Adrenal gland (tissue), 12 donors: Measurements from ENCODE around the gene FHIP1B. TPM values are rescaled to one million over a fixed set of nuclear protein-coding genes. Genes with fewer than 3 reads are reported as not detected.
"Not testable (repeated sequence)": the region's sequence is repeated elsewhere in the genome, so short reads cannot be mapped to it uniquely, and the experiment has no call there.

Experiments used
- DNase-seq, 7 donors: peaks; one replicate each; pipeline ENCODE4 v3.0.0-alpha.2; 2019 to 2020
- H3K27ac ChIP-seq, 5 donors: fragments of 200-600 bp; sonication (generic) in 4 of 5; 1 replicate in 3 of 5; 2 replicates in 2 of 5; pipeline versions ENCODE4 v1.5.1 to v1.8.0; 2016 to 2020; ENCODE audit warnings: mild to moderate bottlenecking in 1 of 5
- H3K27me3 ChIP-seq: fragments of 200-600 bp; 2 replicates; pipeline ENCODE4 v1.8.0; 2021
- H3K36me3 ChIP-seq, 2 donors: fragments of 200-600 bp; replicated peaks in 1 of 2; 1 replicate in 1 of 2; 2 replicates in 1 of 2; pipeline versions ENCODE4 v1.5.1 to v1.8.0; 2018 to 2022
- H3K4me1 ChIP-seq, 2 donors: fragments of 200-600 bp; replicated peaks in 1 of 2; 1 replicate in 1 of 2; 2 replicates in 1 of 2; pipeline versions ENCODE4 v1.5.1 to v1.8.0; 2018 to 2021
- H3K4me3 ChIP-seq, 4 donors: fragments of 200-600 bp; sonication (generic) in 3 of 4; one replicate each; pipeline ENCODE4 v1.5.1; 2016 to 2018
- H3K9me3 ChIP-seq, 3 donors: fragments of 200-600 bp; sonication (generic) in 1 of 3; replicated peaks in 1 of 3; 1 replicate in 2 of 3; 2 replicates in 1 of 3; pipeline versions ENCODE4 v1.5.1 to v1.8.0; 2016 to 2021
- POLR2A ChIP-seq, 2 donors: fragments of 450-650 bp; IDR thresholded peaks; one replicate each; pipeline ENCODE4 v1.6.1; 2017; ENCODE audit warnings: antibody characterized with exemption in 2 of 2, mild to moderate bottlenecking in 2 of 2, moderate library complexity in 1 of 2
- WGBS, 4 donors: extraction: QIAGEN DNeasy Blood & Tissue Kit in 2 of 4; methylation state at CpG; one replicate each; pipeline versions ENCODE4 v1.1.5 to v1.1.7; 2013 to 2017; 5-methylcytosine and 5-hydroxymethylcytosine counted together
- intact Hi-C, 2 donors: fragments of 100-400 bp; cut with DNase I; formaldehyde crosslinking; loops; one replicate each; pipeline versions ENCODE4 v1.14.1 to v1.15.0; 2022 to 2023
- polyA plus RNA-seq, 3 donors: library from polyadenylated mRNA; stranded (reverse); fragments of 200-250 nt in 2 of 3; fragments of 350-450 nt in 1 of 3; fragmentation: Illumina TruSeq in 1 of 3; extraction: RNeasy Lipid Tissue Mini Kit (QIAGEN cat#74804) in 1 of 3; gene quantifications; one replicate each; pipeline ENCODE4 v1.2.3, GENCODE V29; 2013 to 2014
- total RNA-seq, 9 donors: library from RNA; depleted of rRNA in 4 of 9; stranded (reverse); fragments of >200 nt in 4 of 9; fragments of 120-200 nt in 1 of 9; fragmentation: NEBNext Ultra II Directional in 1 of 9; extraction: Animal tissue kit (Norgen Biotek cat#: 25700) in 1 of 9; gene quantifications; one replicate each; pipeline versions ENCODE4 v1.1.0 to v1.2.4, GENCODE V29; 2013 to 2023
- TF ChIP-seq, protein P1 (sequence below), 6 experiments: fragments of 450-650 bp in 4 of 6; fragments of 200-600 bp in 2 of 6; sonication (generic) in 1 of 6; IDR thresholded peaks; 1 replicate in 5 of 6; 2 replicates in 1 of 6; pipeline versions ENCODE4 v1.5.1 to v1.8.0; 2016 to 2021; ENCODE audit warnings: antibody characterized with exemption in 6 of 6, mild to moderate bottlenecking in 2 of 6, moderate library complexity in 1 of 6
- donor health status: healthy with polysubstance abuse.
- donor health status: Bipolar disorder and iron deficiency.
- donor health status: DM: yes; HTN: yes; CAD: no.
- donor health status: DM: no; HTN: no; CAD: no.
- donor health status: DM: no; HTN: no; CAD: no.
- donor health status: DM: yes; HTN: yes; CAD: no.

The FHIP1B gene
- total and polyA plus RNA-seq, 12 donors, result 12.5 to 91.2 (median 34.9) TPM

DNA sequence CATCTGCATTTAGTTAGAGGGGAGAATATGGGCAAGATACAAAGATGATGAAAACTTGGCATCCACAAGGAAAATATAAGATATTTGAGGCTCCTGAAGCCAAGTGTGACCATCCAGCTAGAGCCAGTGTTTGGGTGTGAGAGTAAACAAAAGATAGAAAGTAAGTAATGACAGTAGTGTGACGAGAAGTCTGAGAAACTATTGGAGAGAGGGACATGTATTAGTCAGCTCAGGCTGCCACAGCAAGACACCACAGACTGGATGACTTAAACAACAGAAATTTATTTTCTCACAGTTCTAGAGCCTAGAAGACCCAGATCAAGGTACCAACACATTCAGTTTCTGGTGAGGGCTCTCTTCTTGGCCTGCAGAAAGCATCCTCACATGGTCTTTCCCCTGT is 18.8 kb upstream of the FHIP1B start:
- intact Hi-C loops, result no loop called here
- H3K9me3 ChIP-seq, result no peaks in the 10 kb centered on the region
- no peak for DNase-seq
- H3K27me3 ChIP-seq, result no peaks in the 10 kb centered on the region
- peak overlapping the region in 2 of 5 donors; percentile 85 to 91 for H3K27ac ChIP-seq
- peaks cover 20 to 21% of the 10 kb centered on the region in 2 donors for H3K4me1 ChIP-seq
- H3K36me3 ChIP-seq, result no peaks in the 10 kb centered on the region
- no peak overlapping the region for H3K4me3 ChIP-seq
- TF ChIP-seq, protein P1, sequence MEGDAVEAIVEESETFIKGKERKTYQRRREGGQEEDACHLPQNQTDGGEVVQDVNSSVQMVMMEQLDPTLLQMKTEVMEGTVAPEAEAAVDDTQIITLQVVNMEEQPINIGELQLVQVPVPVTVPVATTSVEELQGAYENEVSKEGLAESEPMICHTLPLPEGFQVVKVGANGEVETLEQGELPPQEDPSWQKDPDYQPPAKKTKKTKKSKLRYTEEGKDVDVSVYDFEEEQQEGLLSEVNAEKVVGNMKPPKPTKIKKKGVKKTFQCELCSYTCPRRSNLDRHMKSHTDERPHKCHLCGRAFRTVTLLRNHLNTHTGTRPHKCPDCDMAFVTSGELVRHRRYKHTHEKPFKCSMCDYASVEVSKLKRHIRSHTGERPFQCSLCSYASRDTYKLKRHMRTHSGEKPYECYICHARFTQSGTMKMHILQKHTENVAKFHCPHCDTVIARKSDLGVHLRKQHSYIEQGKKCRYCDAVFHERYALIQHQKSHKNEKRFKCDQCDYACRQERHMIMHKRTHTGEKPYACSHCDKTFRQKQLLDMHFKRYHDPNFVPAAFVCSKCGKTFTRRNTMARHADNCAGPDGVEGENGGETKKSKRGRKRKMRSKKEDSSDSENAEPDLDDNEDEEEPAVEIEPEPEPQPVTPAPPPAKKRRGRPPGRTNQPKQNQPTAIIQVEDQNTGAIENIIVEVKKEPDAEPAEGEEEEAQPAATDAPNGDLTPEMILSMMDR (IDR thresholded peaks at IDR 0.05), result no peak
- TF ChIP-seq POLR2A (IDR thresholded peaks at IDR 0.05), result no peak
- WGBS, 4 donors, result 73 to 100% (median 84%) methylated on average over 1 of the region's 1 CpG

DNA sequence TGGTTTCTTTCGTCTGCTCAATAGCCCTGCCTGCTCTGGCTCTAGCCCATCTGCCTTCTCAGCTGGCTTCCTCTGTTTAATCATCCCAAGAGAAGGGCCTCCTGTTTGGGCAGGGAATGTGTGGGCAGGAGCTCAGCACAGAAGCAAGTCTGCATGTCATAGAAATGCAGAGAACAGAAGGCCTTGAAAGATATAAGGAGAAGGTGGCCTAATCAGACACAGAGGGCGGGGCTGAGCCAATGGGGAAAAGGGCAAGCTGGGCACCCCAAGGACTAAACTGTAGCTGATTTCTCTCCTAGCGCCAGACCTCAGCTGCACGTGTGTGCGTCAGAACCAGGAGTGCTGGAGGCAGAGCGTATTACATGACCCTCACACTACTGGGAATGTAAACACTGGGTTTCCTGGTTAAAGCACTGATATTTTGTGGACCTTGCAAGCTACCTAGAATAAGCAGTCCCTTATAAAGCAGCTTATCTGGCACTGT is 17.6 kb upstream of the FHIP1B start:
- no peak overlapping the region for H3K4me3 ChIP-seq
- peak in 1 of 2 donors; percentile 68 for TF ChIP-seq POLR2A (IDR thresholded peaks at IDR 0.05)
- TF ChIP-seq, protein P1 (IDR thresholded peaks at IDR 0.05), result no peak
- H3K36me3 ChIP-seq, result no peaks in the 10 kb centered on the region
- 45 to 63% (median 50%) methylated on average over 6 of the region's 6 CpGs for WGBS, 4 donors
- no peaks in the 10 kb centered on the region for H3K27me3 ChIP-seq
- peaks cover 20 to 21% of the 10 kb centered on the region in 2 donors for H3K4me1 ChIP-seq
- no peaks in the 10 kb centered on the region for H3K9me3 ChIP-seq
- peak; percentile 69 to 90 (median 86) for DNase-seq
- peak overlapping the region; percentile 48 to 91 (median 85) for H3K27ac ChIP-seq
- intact Hi-C loops, result no loop called here

DNA sequence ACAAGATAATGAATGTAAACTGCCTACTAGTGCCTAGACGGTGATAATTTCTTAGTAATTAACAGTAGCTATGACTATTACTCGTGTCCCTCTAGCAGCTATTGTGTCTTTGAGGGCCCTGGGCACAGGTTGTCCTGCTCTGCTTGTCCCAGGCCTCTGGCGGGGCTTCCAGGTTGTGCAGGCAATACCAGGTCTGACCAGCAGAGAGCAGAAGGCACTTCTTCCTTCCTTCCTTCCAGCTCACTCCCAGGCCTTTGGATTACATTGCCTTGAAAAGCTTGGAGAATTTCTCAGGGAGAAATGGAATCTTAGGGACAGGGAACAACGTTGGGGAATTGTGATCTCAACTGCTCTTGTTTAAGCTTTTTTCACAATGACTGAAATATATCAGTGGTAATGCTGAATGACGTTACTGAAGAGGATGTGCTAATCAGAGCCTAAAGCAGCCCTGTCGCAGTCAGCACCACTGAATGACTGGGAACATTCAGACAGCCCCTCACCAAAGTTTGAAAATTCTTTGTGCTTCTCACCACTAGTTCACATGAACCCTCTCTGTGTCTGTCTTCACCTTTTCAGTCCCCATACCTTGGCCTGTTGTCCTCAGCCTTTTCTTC is 16.8 kb upstream of the FHIP1B start:
- Histone ChIP-seq H3K9me3 (no peaks in the 10 kb centered on the region), H3K36me3 (no peaks in the 10 kb centered on the region), H3K4me1 (peaks cover 20 to 21% of the 10 kb centered on the region in 2 donors), H3K27me3 (no peaks in the 10 kb centered on the region), H3K4me3 (no peak overlapping the region), H3K27ac (peak overlapping the region; percentile 48 to 91 (median 85))
- TF ChIP-seq, protein P1 (IDR thresholded peaks at IDR 0.05), result peak; percentile 69 to 97 (median 83)
- no peak for TF ChIP-seq POLR2A (IDR thresholded peaks at IDR 0.05)
- 53 to 60% (median 56%) methylated on average over 6 of the region's 6 CpGs for WGBS, 4 donors
- DNase-seq, result peak; percentile 61 to 92 (median 76)
- intact Hi-C loops, result no loop called here

DNA sequence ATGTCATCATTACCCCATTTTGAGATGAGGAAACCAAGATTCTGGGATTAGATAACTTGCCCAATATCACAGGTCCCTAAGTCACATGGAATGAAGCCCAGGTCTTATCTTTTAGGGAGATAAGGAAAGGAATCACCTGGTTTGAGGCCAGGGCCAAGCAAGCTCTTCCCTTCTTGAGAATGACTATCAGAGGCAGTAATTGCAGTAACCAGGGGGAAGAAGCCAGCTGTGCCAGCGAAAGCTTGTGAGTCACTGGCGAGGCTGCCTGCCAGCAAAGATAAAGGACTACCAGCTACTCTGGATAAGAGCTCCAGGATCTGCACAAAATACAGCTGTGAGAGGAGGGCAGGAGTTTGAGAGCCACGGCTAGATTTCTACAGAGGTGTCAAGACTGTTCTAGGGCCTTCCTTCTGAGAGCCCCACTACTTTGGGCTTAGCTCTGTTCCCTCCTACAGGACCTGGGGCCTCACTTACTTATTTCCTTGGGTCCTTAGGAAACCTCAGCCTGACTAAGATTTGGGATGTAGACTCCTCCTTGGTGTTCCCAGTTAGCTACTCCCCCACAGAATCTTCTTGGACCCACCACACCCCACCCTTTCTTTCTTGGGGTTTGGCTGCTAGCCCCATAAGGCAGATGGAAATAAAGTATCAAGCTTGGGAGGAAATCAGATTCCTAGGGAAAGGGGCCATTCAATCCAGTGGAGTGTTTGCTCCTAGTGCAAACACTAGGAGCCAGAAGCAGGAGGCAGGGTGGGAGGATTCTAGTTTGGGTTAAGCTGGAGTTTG is 15.5 kb upstream of the FHIP1B start:
- intact Hi-C loops, result no loop called here
- TF ChIP-seq POLR2A (IDR thresholded peaks at IDR 0.05), result peak in 1 of 2 donors; percentile 23
- TF ChIP-seq, protein P1 (IDR thresholded peaks at IDR 0.05), result no peak
- Histone ChIP-seq H3K27me3 (no peaks in the 10 kb centered on the region), H3K4me1 (peaks cover 20 to 21% of the 10 kb centered on the region in 2 donors), H3K36me3 (no peaks in the 10 kb centered on the region), H3K27ac (peak overlapping the region in 4 of 5 donors; percentile 13 to 73 (median 45)), H3K9me3 (no peaks in the 10 kb centered on the region), H3K4me3 (no peak overlapping the region)
- DNase-seq, result peak; percentile 89 to 98 (median 97)
- 13 to 48% (median 31%) methylated on average over 3 of the region's 3 CpGs for WGBS, 4 donors

- DNase-seq, H3K27ac ChIP-seq, H3K27me3 ChIP-seq, H3K4me3 ChIP-seq, H3K36me3 ChIP-seq, H3K9me3 ChIP-seq, intact Hi-C loops: not testable (repeated sequence)
- H3K4me1 ChIP-seq, result peaks cover 20 to 21% of the 10 kb centered on the region in 2 donors
- 69 to 93% (median 92%) methylated on average over 3 of the region's 3 CpGs for WGBS, 4 donors
These were observed 14.5 kb upstream of the FHIP1B start for GRCh38 chr11:6248897-6249296.
